ENCODE measurements around the gene PLPPR3. TPM values are rescaled to one million over a fixed set of nuclear protein-coding genes. Genes with fewer than 3 reads are reported as not detected.
"Not testable (repeated sequence)": the region's sequence is repeated elsewhere in the genome, so short reads cannot be mapped to it uniquely, and the experiment has no call there.

Gene PLPPR3
- total RNA-seq, 1 experiment from 2014 or later, result 57.9 TPM

DNA sequence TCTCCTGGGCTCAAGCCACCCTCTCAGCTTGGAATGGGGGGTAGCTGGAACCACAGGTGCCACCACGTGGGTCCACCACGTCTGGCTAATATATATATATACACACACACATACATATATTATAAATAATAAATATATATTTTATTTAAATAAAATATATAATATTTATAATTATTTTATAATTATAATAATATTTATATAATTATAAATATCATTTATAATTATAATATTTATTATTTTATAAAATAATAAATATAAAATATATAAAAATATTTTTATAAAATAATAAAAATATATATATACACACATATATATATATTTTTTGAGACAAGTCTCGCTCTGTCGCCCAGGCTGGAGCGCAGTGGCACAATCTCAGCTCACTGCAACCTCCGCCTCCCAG is 32.8 kb upstream of the PLPPR3 start:
- Histone ChIP-seq H2AFZ (ENCODE audit: low read length) (no peak overlapping the region), H3K27me3 (ENCODE audit: insufficient read depth, low read length) (no peaks in the 10 kb centered on the region; the same call in 1 of the 2 replicates), H2BK12ac (ENCODE audit: insufficient read length, low read depth, low read length) (no peak overlapping the region), H2BK5ac (ENCODE audit: insufficient read length, low read length) (no peak overlapping the region), H3K23ac (ENCODE audit: insufficient read length, low read depth, low read length) (no peak overlapping the region), H3K23me2 (ENCODE audit: insufficient read length, low read depth, low read length, poor library complexity, severe bottlenecking) (no peaks in the 10 kb centered on the region), H2BK20ac (ENCODE audit: low read depth, low read length, poor library complexity, severe bottlenecking) (no peak overlapping the region), H3K18ac (ENCODE audit: insufficient read length, low read depth, low read length) (no peak overlapping the region), H3K4me1 (ENCODE audit: insufficient read depth, low read length) (no peaks in the 10 kb centered on the region), H3K79me2 (ENCODE audit: insufficient read depth, low read length) (no peaks in the 10 kb centered on the region), H3K14ac (ENCODE audit: insufficient read depth, low read length) (no peak overlapping the region), H3K9ac (ENCODE audit: extremely low read depth, insufficient read length, low read length) (no peak overlapping the region), H4K8ac (replicated peaks; ENCODE audit: insufficient read length, low read depth, low read length) (no peak overlapping the region), H3K4me2 (ENCODE audit: insufficient read depth, insufficient read length, low read length) (no peak overlapping the region), H2AK5ac (ENCODE audit: insufficient read length, low read length) (no peak overlapping the region), H4K5ac (ENCODE audit: insufficient read length, low read depth, low read length) (no peak overlapping the region), H3T11ph (ENCODE audit: low read length) (no peak overlapping the region), H3K56ac (ENCODE audit: insufficient read length, low read depth, low read length) (no peak overlapping the region), H2BK120ac (ENCODE audit: low read depth, low read length, poor library complexity, severe bottlenecking) (no peak overlapping the region), H2BK15ac (ENCODE audit: low read depth, low read length) (no peak overlapping the region), H3K27ac (ENCODE audit: insufficient read length, low read depth, low read length) (no peak overlapping the region), H3K79me1 (ENCODE audit: insufficient read depth, low read depth, low read length, poor library complexity, severe bottlenecking) (no peaks in the 10 kb centered on the region), H4K20me1 (ENCODE audit: control insufficient read depth, insufficient read depth, insufficient read length) (no peaks in the 10 kb centered on the region), H3K4ac (ENCODE audit: low read depth, low read length) (no peak overlapping the region), H4K91ac (ENCODE audit: insufficient read length, low read depth, low read length) (no peak overlapping the region), H3K9me3 (ENCODE audit: control insufficient read depth, low read depth, low read length) (no peaks in the 10 kb centered on the region)
- Mint-ChIP-seq H3K4me3 (no peak overlapping the region), H3K27me3 (ENCODE audit: low read depth) (peaks cover 27% of the 10 kb centered on the region), H3K9me3 (peaks cover 0 to 2% of the 10 kb centered on the region in 2 experiments; a peak in 2 of 5 replicates), H3K4me1 (no peaks in the 10 kb centered on the region), H3K27ac (no peak overlapping the region), H3K36me3 (ENCODE audit: insufficient read depth in 1 of 3, low read depth in 3 of 3) (no peaks in the 10 kb centered on the region)
- no CpG with 5 or more reads among the region's 6 CpGs for WGBS (ENCODE audit: extremely low coverage, insufficient read length, low lambda C conversion rate)
- TF ChIP-seq, protein P1, sequence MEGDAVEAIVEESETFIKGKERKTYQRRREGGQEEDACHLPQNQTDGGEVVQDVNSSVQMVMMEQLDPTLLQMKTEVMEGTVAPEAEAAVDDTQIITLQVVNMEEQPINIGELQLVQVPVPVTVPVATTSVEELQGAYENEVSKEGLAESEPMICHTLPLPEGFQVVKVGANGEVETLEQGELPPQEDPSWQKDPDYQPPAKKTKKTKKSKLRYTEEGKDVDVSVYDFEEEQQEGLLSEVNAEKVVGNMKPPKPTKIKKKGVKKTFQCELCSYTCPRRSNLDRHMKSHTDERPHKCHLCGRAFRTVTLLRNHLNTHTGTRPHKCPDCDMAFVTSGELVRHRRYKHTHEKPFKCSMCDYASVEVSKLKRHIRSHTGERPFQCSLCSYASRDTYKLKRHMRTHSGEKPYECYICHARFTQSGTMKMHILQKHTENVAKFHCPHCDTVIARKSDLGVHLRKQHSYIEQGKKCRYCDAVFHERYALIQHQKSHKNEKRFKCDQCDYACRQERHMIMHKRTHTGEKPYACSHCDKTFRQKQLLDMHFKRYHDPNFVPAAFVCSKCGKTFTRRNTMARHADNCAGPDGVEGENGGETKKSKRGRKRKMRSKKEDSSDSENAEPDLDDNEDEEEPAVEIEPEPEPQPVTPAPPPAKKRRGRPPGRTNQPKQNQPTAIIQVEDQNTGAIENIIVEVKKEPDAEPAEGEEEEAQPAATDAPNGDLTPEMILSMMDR (conservative IDR thresholded peaks at IDR 0.05), result no peak
- DNase-seq, result no peak

DNA sequence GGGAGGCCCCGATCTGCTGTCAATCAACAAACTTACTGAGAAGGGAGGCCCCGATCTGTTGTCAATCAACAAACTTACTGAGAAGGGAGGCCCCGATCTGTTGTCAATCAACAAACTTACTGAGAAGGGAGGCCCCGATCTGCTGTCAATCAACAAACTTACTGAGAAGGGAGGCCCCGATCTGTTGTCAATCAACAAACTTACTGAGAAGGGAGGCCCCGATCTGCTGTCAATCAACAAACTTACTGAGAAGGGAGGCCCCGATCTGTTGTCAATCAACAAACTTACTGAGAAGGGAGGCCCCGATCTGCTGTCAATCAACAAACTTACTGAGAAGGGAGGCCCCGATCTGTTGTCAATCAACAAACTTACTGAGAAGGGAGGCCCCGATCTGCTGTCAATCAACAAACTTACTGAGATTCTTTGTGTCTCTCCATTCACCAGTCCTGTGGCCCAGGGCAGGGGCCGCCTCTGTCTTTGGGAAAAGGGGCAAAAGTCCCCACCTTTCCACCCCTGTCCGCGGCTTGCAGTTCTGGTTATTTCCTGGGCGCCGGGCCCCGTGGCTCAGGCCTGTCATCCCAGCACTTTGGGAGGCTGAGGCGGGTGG is 32.0 kb upstream of the PLPPR3 start:
- not testable (repeated sequence) for H2BK20ac ChIP-seq (ENCODE audit: low read depth, low read length, poor library complexity, severe bottlenecking); H3T11ph ChIP-seq (ENCODE audit: low read length); H4K20me1 ChIP-seq (ENCODE audit: control insufficient read depth, insufficient read depth, insufficient read length); H2AFZ ChIP-seq (ENCODE audit: low read length); H3K4me1 ChIP-seq (ENCODE audit: insufficient read depth, low read length); H4K8ac ChIP-seq (replicated peaks; ENCODE audit: insufficient read length, low read depth, low read length); H3K18ac ChIP-seq (ENCODE audit: insufficient read length, low read depth, low read length); H3K79me2 ChIP-seq (ENCODE audit: insufficient read depth, low read length); H3K23ac ChIP-seq (ENCODE audit: insufficient read length, low read depth, low read length); H2BK15ac ChIP-seq (ENCODE audit: low read depth, low read length); H3K36me3 Mint-ChIP-seq (ENCODE audit: insufficient read depth in 1 of 3, low read depth in 3 of 3); DNase-seq; H3K4me3 Mint-ChIP-seq; H3K4me1 Mint-ChIP-seq; H3K27me3 ChIP-seq (ENCODE audit: insufficient read depth, low read length); H3K9me3 ChIP-seq (ENCODE audit: control insufficient read depth, low read depth, low read length); H3K4me2 ChIP-seq (ENCODE audit: insufficient read depth, insufficient read length, low read length); H4K91ac ChIP-seq (ENCODE audit: insufficient read length, low read depth, low read length); H3K27ac Mint-ChIP-seq; H3K14ac ChIP-seq (ENCODE audit: insufficient read depth, low read length); H3K4ac ChIP-seq (ENCODE audit: low read depth, low read length); H4K5ac ChIP-seq (ENCODE audit: insufficient read length, low read depth, low read length); H2BK5ac ChIP-seq (ENCODE audit: insufficient read length, low read length); H2BK120ac ChIP-seq (ENCODE audit: low read depth, low read length, poor library complexity, severe bottlenecking); H2AK5ac ChIP-seq (ENCODE audit: insufficient read length, low read length); H3K9ac ChIP-seq (ENCODE audit: extremely low read depth, insufficient read length, low read length); H3K23me2 ChIP-seq (ENCODE audit: insufficient read length, low read depth, low read length, poor library complexity, severe bottlenecking); H3K9me3 Mint-ChIP-seq; H3K27ac ChIP-seq (ENCODE audit: insufficient read length, low read depth, low read length); H3K79me1 ChIP-seq (ENCODE audit: insufficient read depth, low read depth, low read length, poor library complexity, severe bottlenecking); H2BK12ac ChIP-seq (ENCODE audit: insufficient read length, low read depth, low read length); H3K56ac ChIP-seq (ENCODE audit: insufficient read length, low read depth, low read length)
- no CpG with 5 or more reads among the region's 17 CpGs for WGBS (ENCODE audit: extremely low coverage, insufficient read length, low lambda C conversion rate)
- peaks cover 23% of the 10 kb centered on the region for H3K27me3 Mint-ChIP-seq (ENCODE audit: low read depth)

Measured in H9 (cell line).